Medulla oblongata (tissue), 1 donor: ENCODE results near the gene MPV17.
"Not testable (repeated sequence)": the region's sequence is repeated elsewhere in the genome, so short reads cannot be mapped to it uniquely, and the experiment has no call there.

Experiments
- DNase-seq: peaks from one replicate; pipeline ENCODE4 v3.0.0-alpha.2; 2015; ENCODE audit errors: extremely low spot score

The MPV17 gene, protein sequence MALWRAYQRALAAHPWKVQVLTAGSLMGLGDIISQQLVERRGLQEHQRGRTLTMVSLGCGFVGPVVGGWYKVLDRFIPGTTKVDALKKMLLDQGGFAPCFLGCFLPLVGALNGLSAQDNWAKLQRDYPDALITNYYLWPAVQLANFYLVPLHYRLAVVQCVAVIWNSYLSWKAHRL

GRCh38 chr2:27322766-27323595 is at the start of gene MPV17:
MPV17 (minus strand) TSS chr2:27323097; CDS start chr2:27322517, 580 bp downstream.
- peak; percentile 96 for DNase-seq

GRCh38 chr2:27370816-27371620 is 48.1 kb upstream of the MPV17 start:
- peak; percentile 46 for DNase-seq

DNA sequence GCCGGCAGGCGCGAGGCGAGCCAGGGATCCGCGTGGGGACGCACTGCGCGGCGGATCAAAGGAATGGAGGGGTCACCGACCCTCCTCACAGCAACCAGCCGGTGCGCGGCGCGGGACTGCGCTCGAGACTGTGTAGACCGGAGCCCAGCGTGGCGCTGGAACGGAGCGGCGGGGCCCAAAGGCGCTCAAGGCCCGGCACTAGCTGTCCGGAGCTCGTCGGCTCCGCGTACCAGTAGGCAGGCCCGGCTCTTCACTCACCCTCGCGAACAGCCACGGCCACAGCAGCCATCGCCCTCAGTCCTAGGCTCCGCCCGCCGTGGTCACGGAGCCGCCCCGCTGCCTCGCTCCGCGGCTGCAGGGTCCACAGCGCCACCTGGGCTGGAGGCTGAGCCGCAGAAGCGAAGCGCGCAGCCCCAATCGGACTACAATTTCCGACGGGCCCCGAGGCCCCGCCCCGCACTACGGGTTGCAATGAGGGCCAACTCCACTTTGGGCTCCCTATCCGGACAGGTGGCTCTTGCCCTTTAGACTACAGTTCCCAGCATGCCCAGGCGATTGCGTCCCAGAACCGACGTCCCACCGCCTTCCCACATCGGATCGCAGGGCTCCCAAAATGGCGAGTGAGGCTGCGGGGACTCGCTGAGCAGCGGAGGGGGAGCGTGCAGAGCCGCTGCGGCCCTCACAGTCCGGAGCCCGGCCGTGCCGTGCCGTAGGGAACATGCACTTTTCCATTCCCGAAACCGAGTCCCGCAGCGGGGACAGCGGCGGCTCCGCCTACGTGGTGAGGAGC is 47.3 kb upstream of the MPV17 start, which contains the start of the genes EIF2B4 and SNX17:
TSS of gene EIF2B4 (minus strand) at position 313 of the 790 bp plus-strand sequence. CDS start at position 289, 24 bp downstream.
TSS of gene SNX17 (plus strand) at position 591 of the 790 bp plus-strand sequence. CDS start at position 719, 128 bp downstream.
- peak; percentile 99 for DNase-seq

- DNase-seq, result peak; percentile 53
Measured at GRCh38 chr2:27369471-27370025, 46.7 kb upstream of the MPV17 start.

- DNase-seq, result no peak
Measured at GRCh38 chr2:27363933-27364332, 41.0 kb upstream of the MPV17 start.

- DNase-seq, result no peak
Measured at GRCh38 chr2:27362678-27363420, 40.0 kb upstream of the MPV17 start.

- peak; percentile 99 for DNase-seq
Measured at GRCh38 chr2:27356382-27357181, 33.7 kb upstream of the MPV17 start, which contains the start of gene GTF3C2. GTF3C2 (minus strand) TSS chr2:27356764; CDS start chr2:27343554, 13,210 bp downstream.

GRCh38 chr2:27356056-27356381 is 33.1 kb upstream of the MPV17 start:
- peak; percentile 38 for DNase-seq

DNA sequence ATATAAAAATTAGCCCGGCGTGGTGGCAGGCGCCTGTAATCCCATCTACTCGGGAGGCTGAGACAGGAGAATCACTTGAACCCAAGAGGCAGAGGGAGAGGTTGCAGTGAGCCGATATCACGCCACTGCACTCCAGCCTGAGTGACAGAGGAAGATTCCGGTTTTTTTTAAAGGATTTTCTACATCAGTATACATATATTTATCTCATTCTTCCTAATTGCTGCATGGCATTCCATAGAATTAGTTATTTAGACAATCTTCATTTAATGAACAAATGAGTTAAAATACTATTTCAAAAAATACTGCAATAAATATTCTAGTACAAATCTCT is 31.7 kb upstream of the MPV17 start:
- DNase-seq, result no peak

GRCh38 chr2:27353762-27354596 is 31.1 kb upstream of the MPV17 start:
- no peak for DNase-seq

GRCh38 chr2:27353386-27353761 is 30.5 kb upstream of the MPV17 start:
- DNase-seq, result not testable (repeated sequence)

DNA sequence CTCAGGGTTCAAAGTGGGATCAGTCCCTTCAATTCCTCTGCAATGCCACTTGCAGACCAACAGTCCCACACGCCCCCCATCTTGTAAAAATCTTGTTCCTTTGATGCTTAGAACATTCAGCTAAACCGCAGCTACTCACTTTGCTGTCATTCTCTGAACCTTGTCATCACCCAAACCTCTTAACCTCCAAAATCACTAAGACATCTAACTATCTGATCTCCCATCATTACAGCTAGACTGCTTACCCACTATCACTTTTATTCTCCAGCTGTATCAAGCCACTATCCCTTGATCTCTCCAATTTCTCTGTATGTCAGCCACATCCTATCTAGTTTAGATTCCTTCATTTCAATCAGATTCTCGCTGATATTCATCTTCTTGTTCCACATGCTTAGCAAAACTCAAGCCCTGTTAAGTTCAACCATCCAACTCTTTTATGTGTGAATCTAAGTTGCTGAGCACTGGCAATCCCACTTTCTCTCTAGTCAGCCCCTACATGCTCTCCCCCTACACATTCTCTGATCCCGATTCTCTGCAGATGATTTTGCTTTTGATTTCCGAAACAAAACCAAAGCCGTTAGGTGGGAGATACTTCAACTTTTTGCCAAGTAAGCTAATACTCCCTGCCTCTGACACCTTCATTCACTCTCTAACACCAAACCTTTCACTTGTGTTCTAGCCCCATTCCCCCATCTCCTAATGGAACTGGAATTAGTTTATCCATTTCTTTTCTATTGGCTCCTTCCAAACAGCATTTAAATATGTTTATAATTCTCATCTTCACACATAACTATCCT is 29.1 kb upstream of the MPV17 start:
- no peak for DNase-seq

GRCh38 chr2:27350106-27350693 is 27.3 kb upstream of the MPV17 start:
- no peak for DNase-seq

DNA sequence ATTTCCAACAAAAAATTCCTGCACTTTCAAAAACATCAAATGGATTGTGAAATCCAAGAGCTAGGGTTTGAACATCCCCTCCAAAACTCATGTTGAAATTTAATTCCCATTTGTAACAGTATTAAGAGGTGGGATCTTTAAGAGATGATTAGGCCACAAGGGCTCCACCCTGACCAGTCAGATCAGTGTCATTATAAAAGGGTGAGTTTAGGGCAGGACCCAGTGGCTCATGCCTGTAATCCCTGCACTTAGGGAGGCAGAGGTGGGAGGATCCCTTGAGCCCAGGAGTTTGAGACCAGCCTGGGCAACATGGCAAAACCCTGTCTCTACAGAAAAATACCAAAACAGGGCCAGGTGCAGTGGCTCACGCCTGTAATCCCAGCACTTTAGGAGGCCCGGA is 24.7 kb upstream of the MPV17 start:
- no peak for DNase-seq

DNA sequence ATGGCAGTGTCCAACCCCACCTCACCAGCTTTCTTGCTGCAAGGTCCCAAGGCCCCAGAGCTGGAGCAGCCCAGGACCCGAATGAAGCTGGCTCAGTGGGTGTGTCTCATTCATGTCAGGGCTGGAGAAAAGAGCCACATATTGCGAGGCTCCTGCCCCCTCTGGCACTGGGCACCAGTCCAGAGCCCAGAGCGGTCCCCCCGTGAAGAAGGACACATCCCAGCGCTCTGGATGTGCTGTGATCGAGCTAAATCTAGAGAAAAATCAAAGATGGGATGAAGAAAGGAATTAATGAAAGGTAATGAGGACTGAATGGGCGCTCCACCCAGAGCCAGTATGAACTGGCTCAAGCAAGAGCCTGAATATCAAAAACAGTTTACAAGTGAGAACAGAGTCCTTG is 13.3 kb upstream of the MPV17 start:
- DNase-seq, result no peak

DNA sequence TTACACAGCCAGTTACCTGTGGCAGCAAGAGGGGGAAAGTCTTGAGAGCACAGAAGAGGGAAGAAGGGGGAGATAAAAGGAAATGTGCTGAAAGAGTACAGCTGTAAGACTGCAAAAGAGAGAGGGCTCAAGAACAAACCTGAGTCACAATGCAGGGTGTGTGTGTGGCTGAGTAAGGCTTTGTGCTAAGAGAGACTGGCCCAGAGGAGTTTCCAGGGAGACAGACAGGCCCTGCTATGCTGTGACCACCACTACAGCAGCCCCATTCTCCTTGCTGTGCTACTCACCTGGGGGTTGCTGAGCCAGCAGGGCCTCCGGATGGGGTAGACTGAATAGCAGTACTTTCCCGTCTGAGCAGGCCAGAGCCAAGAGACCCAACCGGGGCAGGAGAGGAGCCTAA is 12.4 kb upstream of the MPV17 start:
- no peak for DNase-seq

GRCh38 chr2:27324720-27325119 is 1.8 kb upstream of the MPV17 start:
- no peak for DNase-seq
